GM10248 (cell line): ENCODE results near the gene LCN15.
"Not testable (repeated sequence)": the region's sequence is repeated elsewhere in the genome, so short reads cannot be mapped to it uniquely, and the experiment has no call there.

Experiments used
- CTCF ChIA-PET: fragments of 300-600 bp; sonication (Branson Sonifier 250); formaldehyde crosslinking; extraction: SDS; loops from one replicate; lab custom pipeline; 2021; ENCODE audit warnings: antibody characterized with exemption; lab: Yijun Ruan, JAX
- POLR2A ChIA-PET: fragments of 350-650 bp; sonication (Branson Sonifier 250); formaldehyde crosslinking; extraction: SDS; loops from one replicate; lab custom pipeline; 2020; ENCODE audit warnings: antibody characterized with exemption; lab: Yijun Ruan, JAX
- DNase-seq: peaks from one replicate; pipeline ENCODE4 v3.0.0; 2012; ENCODE audit errors: extremely low spot score
- TF ChIP-seq, protein P1 (sequence below): IDR thresholded peaks from 2 replicates; pipeline ENCODE4 v1.5.1; 2012; ENCODE audit warnings: mild to moderate bottlenecking, low read depth; ENCODE audit errors: extremely low read depth, missing control alignments, control extremely low read depth

The LCN15 gene

DNA sequence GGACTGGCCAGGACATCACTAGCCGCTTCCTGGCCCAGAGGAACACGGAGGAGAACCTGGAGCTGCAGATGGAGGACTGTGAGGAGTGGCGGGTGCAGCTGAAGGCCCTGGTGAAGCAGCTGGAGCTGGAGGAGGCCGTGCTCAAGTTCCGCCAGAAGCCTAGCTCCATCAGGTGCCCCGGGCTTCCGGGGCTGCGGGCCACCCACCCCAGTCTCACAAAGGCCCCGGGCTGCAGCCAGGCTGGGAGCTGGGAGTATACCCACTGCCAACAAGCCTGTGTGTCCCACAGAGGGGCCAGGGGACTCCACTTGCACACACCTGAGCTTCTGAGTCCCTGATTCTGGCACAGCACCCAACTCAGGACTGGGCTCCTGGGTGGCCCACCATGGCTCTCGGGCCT lies 41.7 kb upstream of the LCN15 start:
- DNase-seq, result no peak
- TF ChIP-seq, protein P1, sequence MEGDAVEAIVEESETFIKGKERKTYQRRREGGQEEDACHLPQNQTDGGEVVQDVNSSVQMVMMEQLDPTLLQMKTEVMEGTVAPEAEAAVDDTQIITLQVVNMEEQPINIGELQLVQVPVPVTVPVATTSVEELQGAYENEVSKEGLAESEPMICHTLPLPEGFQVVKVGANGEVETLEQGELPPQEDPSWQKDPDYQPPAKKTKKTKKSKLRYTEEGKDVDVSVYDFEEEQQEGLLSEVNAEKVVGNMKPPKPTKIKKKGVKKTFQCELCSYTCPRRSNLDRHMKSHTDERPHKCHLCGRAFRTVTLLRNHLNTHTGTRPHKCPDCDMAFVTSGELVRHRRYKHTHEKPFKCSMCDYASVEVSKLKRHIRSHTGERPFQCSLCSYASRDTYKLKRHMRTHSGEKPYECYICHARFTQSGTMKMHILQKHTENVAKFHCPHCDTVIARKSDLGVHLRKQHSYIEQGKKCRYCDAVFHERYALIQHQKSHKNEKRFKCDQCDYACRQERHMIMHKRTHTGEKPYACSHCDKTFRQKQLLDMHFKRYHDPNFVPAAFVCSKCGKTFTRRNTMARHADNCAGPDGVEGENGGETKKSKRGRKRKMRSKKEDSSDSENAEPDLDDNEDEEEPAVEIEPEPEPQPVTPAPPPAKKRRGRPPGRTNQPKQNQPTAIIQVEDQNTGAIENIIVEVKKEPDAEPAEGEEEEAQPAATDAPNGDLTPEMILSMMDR, result no peak
- CTCF ChIA-PET, result interaction anchor here (0.7 to 2.5 kb wide), 6 partner anchors 10 to 229 kb away, joined by 3 to 9 read pairs (median 5); partner anchors contain the start of gene AJM1
- POLR2A ChIA-PET, result interaction anchor here (0.9 kb wide), 1 partner anchor 436 kb away, joined by 3 read pairs; no protein-coding TSS in a partner anchor

DNA sequence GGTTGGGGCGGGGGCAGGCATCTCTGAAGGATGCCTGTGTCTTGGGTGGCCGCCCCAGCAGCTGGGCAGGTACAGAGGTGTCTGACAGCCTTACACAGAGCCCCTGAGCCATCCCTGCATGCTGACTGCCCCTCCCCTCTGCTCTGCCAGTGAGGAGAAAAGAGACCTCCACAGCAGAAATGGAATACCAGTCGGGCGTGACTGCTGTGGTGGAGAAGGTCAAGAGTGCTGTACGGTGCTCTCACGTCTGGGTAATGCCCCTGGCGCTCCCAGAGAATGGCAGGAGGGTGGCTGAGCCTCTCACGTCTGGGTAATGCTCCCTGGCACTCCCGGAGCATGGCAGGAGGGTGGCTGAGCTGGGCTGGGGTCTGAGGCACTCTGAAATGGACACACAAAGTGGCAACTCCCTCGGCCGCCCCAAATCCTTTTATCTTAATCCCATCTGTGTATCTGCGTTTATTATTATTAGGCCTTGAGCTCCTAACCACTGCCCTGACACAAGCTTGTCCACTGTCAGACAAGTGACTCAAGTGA lies 41.0 kb upstream of the LCN15 start:
- CTCF ChIA-PET, result interaction anchor here (1.6 to 2.5 kb wide), 5 partner anchors 10 to 230 kb away, joined by 4 to 9 read pairs (median 6); no protein-coding TSS in a partner anchor
- POLR2A ChIA-PET, result interaction anchor here (0.6 kb wide), 1 partner anchor 397 kb away, joined by 3 read pairs; no protein-coding TSS in a partner anchor
- TF ChIP-seq, protein P1, result no peak
- DNase-seq, result no peak

DNA sequence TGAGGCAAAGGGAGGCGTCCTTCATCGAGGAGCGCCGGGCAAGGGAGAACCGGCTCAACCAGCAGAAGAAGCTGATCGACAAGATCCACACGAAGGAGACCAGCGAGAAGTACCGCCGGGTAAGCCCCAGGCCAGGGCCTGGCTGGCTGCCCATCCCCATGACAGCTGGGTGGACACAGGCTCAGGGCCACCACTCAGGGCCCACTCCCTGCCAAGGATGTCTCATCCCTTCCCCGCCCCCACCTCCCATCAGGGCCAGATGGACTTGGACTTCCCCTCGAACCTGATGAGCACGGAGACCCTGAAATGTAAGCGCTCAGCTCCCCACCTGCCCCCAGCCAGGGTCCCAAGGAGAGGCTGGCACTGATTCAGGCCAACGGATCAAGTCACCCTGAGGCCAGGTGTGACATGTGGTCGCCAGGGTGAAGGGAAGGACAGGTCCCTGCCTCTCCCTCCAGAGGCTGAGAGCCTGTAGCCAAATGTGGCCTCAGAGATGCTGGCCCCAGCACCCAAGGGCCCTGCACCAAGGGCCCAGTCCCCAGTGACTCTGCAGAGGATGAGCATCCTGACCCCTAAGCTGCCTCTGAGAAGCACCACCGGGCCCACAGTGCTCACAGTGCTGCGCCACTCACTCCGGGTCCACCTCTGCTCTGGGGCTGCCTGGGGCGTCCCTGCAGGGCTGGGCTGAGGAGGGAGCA lies 40.3 kb upstream of the LCN15 start:
- CTCF ChIA-PET, result interaction anchor here (1.6 to 3.2 kb wide), 4 partner anchors 11 to 230 kb away, joined by 4 to 21 read pairs (median 6); no protein-coding TSS in a partner anchor
- DNase-seq, result no peak
- POLR2A ChIA-PET, result interaction anchor here (0.6 kb wide), 1 partner anchor 398 kb away, joined by 3 read pairs; no protein-coding TSS in a partner anchor
- TF ChIP-seq, protein P1, result no peak

DNA sequence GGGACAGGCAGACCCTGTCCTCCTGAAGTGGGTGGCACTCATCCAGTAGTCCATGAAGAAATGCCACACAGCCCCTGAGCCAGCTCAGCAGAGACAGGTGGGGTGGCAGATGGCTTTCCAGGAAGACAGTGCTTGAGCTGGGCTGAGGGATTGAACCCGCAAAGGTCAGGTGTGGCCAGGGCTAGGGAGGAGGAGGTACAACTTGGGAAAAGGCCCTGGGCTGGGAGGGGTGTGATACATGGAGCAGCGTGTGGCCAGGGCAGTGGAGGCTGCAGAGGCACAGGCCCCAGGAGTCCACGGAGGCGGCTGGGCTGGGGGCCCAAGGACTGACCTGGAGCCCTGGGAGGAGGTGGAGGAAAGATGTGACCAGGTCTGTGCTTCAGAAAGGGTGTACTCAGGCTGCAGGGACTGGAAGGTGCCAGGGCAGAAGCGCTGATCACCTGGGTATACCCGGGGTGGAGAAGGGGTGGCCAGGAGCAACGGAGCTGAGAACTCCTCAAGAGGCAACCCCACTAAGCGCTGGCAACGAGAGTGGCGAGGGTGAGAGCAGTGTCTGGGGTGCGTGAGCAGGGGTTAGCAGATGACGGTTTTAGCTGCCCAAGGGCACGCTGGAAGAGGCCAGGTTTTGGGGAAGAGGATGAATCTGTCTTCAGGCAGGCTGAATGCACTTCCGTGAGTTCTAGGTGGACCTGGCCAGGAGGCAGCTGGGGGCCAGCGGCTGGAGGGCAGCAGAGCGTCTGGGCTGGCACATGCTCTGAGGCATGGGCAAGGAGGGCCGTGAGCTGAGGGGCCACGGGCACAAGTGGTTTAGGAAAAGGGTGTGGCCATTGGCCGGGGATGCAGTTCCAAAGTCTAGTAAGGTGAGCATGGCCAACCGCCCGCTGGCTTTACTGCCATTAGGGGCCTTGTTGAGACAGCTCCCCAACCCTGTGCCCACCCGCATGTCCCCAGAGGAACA lies 39.5 kb upstream of the LCN15 start:
- POLR2A ChIA-PET, result no interaction called here
- TF ChIP-seq, protein P1, result no peak
- CTCF ChIA-PET, result interaction anchor here (2.0 to 3.2 kb wide), 2 partner anchors 11 to 16 kb away, joined by 5 to 21 read pairs; no protein-coding TSS in a partner anchor
- DNase-seq, result no peak

DNA sequence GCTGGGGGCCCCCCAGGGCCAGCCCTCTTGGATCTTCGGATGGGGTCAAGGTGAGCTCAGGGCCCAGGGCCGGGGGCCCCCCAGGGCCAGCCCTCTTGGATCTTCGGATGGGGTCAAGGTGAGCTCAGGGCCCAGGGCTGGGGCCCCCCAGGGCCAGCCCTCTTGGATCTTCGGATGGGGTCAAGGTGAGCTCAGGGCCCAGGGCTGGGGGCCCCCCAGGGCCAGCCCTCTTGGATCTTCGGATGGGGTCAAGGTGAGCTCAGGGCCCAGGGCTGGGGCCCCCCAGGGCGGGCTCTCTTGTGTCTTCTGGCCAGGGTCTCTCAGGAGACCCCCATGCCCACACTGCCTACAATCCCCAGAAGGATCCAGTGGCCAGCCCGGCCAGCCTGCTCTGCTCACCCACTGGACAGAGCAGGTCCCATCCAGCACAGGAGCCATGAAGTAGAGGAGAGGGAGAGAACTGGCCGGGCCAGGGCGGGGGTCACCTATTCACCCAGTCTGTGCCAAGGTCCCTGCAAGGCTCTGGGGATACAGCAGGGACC lies 38.8 kb upstream of the LCN15 start:
- CTCF ChIA-PET, result interaction anchor here (2.0 to 3.2 kb wide), 3 partner anchors 10 to 39 kb away, joined by 5 to 21 read pairs (median 9); partner anchors contain the start of gene AJM1
- POLR2A ChIA-PET, DNase-seq: not testable (repeated sequence)

DNA sequence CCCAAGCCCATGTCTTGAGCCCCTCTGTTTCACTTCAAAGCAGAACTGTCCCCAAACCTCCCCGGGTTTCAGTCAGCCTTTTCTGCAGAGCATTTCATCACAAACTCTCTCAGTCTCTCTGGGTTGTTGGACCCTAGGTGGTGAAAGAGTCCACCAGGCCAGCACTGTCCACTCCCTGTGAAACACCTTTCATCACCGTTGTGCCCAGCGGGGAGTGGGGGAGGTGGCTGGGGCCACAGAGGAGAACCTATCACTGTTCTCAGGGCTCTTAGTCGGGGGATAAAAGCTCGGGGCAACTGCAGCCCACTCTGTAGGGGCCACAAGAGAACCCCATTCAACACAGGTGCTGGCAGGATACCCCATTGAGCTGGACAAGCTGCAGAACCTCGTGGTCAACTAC lies 38.0 kb upstream of the LCN15 start:
- ChIA-PET CTCF (interaction anchor here (1.8 to 3.2 kb wide), 4 partner anchors 9 to 75 kb away, joined by 5 to 21 read pairs (median 7); partner anchors contain the start of gene AJM1), POLR2A (interaction anchor here (0.6 kb wide), 1 partner anchor 268 kb away, joined by 3 read pairs; the partner anchor contains the start of gene SAPCD2)
- DNase-seq, result no peak
- TF ChIP-seq, protein P1, result no peak
